Cardiac fibroblast (primary cell): Measurements from ENCODE around the gene TSPYL4.

Experiments used
- DNase-seq, 2 donors: peaks; one replicate each; pipeline versions ENCODE4 v3.0.0 to v3.0.0-alpha.2; 2010; ENCODE audit warnings: low read depth in 2 of 2
- H3K4me3 ChIP-seq, 2 donors: replicated peaks in 1 of 2; 1 replicate in 1 of 2; 2 replicates in 1 of 2; pipeline ENCODE4 v1.5.1; 2011; ENCODE audit warnings: low read depth in 2 of 2, low read length in 2 of 2, mild to moderate bottlenecking in 2 of 2, moderate library complexity in 1 of 2
- CTCF ChIP-seq: IDR thresholded peaks from one replicate; pipeline ENCODE4 v1.5.1; 2011; ENCODE audit warnings: low read depth, mild to moderate bottlenecking, low read length, inconsistent platforms

The TSPYL4 gene

GRCh38 chr6:116253505-116254296, at the start of gene TSPYL4:
Gene TSPYL4 (minus strand): TSS chr6:116254075. CDS start chr6:116254008, 67 bp downstream.
- H3K4me3 ChIP-seq, result peak within 1 kb of the TSS; percentile 98 to 100
- TF ChIP-seq CTCF, result no peak
- peak; percentile 98 for DNase-seq

GRCh38 chr6:116301104-116301503, 47.2 kb upstream of the TSPYL4 start:
- H3K4me3 ChIP-seq, result no peak overlapping the region
- DNase-seq, result no peak
- TF ChIP-seq CTCF, result no peak

- no peak for TF ChIP-seq CTCF
- DNase-seq, result no peak
- no peak overlapping the region for H3K4me3 ChIP-seq
These were observed 46.7 kb upstream of the TSPYL4 start for GRCh38 chr6:116300566-116300965.

- no peak for DNase-seq
- no peak for TF ChIP-seq CTCF
- no peak overlapping the region for H3K4me3 ChIP-seq
These were observed 45.1 kb upstream of the TSPYL4 start for GRCh38 chr6:116298973-116299372.

- H3K4me3 ChIP-seq, result no peak overlapping the region
- DNase-seq, result no peak
- no peak for TF ChIP-seq CTCF
These were observed 44.4 kb upstream of the TSPYL4 start for GRCh38 chr6:116298273-116298672.

- TF ChIP-seq CTCF, result no peak
- H3K4me3 ChIP-seq, result no peak overlapping the region
- DNase-seq, result no peak
These were observed 38.7 kb upstream of the TSPYL4 start for GRCh38 chr6:116292553-116292952.
